GM11168 (cell line): ENCODE data around the gene IL17B.

Experiments
- in situ Hi-C: fragments of 300-500 bp; cut with MboI; formaldehyde crosslinking; loops from one replicate; pipeline ENCODE4 v1.12.0; 2022; ENCODE audit warnings: low sequenced_read_pairs; ENCODE audit not compliant: unreplicated experiment

IL17B gene

DNA sequence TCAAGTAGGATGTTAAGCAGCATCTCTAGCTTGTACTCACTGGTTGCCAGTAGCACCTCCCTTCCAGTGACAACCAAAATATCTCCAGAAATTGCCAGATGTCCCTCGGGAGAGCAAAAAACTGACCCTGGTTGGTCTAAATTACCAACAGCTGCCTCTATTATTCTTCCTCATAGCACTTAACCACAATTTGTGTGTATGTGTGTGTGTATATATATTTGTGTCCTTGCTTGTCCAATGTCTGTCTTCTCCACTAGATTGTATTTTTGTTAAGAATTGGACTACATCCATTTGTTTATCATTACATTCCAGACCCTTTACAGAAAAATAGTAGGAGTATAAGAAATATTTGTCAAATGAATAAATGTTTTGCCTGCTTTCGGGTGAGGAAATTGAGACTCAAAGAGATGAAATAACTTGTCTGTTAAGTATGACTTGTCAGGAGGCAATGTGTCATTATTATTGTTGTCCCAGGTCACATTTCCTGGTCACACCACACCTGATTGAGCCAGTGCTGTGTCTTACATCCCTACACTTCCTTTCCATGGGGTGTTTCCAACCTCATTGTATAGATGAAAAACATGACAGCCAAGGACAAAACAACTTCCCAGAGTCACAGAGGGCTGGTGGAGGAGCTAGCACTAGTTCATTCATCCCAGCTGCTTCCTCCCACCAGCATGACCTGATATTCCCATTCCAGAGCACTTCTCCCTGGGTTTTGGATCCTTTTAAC lies 45.2 kb downstream of the IL17B start:
- in situ Hi-C loops, result no loop called here

DNA sequence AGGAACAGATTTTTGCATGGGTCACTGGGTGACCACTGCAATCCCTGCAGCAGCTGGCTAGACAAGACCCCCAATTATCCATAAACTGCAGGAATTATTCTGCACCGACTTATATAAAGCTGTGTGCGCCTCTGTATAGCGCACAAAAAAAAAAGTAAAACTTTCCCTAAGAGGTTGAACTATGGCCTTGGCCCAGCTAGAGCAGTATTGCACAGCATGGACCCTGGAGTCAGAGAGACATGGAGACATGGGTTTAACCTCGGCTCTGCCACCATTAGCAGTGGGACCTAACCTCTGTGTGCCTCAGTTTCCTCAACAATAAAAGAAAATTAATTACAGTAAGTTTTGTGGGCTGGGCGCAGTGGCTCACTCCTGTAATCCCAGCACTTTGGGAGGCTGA lies 50.9 kb downstream of the IL17B start:
- in situ Hi-C loops, result no loop called here

DNA sequence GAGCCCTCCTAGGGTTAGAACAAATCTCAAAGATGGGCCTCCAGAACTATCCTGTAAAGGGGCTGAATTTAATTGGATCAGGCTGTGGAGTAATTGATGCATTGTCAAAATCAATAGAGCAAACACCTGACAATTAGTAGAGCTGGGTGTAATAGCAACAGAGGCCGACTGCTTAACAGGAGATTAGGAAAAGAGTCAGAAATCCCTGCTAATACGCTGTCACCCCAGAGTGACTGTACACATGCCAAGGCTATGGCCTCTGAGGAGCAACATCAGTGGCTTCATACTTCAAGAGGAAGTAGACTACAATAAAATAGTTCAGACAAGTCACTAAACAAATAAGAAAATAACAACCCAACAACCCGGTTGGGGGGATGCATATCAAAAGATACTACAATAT lies 52.5 kb downstream of the IL17B start:
- in situ Hi-C loops, result no loop called here

DNA sequence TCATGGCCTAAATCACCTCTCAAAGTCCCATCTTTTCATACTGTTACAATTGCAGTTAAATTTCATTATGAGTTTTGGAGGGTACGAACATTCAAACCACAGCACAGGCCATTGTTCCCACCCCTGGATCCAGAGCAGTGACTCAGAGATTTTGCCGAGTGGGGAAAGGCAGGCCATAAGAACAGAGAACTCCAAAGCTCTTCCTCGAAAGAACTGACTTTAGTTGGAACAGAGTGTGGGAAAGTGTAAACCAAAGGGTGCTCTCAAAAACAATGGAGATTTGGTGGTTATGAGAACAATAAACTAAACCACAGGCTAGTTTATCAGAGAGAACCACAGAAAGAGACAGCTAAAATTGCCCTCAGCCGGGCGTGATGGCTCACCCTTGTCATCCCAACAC lies 53.2 kb downstream of the IL17B start:
- in situ Hi-C loops, result no loop called here

DNA sequence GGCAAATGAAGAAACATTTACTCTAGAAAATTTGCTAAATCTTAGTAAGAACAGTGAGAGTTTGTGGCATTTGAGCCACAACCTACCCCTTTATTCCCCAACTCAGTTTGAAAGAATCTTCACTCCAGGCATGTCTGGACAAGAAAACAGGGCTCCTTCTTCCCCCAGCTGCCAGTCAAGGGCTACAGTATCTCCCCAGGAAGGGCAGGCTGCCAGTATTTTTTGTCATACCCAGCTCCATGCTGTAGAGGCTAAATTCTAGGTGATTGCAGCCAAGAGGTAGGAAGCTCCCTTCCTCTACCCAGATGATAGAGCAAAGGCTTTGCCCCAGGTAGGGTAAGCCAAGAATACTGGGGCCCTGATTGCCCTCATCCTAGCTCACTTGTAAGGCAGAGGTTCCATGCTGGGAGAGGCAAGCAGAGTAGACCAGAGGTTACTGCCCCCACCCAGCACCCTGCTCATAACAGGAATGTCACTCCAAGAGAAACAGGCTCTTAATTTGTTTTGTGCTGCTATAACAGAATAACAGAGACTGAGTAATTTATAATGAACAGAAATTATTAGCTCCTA lies 53.8 kb downstream of the IL17B start:
- in situ Hi-C loops, result no loop called here

DNA sequence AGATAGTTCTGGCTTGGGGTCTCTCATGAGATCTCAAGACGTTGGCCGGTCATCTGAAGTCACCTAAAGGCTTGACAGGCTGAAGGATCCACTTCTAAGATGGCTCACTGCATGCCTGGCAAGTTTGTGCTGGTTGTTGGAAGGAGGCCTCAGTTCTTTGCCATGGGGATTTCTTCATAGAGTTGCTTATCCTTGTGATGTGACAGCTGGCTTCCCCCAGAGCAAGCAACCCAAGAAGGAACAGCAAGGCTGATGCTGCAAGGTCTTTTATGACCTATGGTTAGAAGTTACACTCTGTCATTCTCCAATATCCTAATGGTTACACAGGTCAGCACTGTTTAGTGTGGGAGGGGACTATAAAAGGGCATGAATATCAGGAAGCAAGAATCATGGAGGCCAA lies 54.5 kb downstream of the IL17B start:
- in situ Hi-C loops, result no loop called here
